ENCODE results near the gene USP20.

The USP20 gene

DNA sequence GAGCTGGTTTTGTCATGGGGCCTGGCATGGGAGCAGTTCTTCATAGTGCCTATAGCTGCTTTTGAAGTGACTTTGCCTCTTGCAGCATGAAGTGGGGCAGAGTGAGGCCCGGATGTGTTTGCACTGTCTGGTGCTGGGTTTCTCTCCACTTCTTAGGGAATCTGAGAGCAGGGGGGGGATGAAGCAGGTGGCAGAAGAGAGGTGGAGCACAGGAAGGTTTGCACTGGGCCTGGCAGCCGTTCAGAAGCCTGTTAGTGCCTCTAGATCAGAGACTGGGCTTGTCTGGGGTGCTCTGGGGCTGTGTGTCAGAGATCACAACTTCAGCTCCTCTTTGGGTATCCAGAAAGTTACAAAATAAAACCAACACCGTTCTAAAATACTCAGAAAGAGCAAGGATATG, 18.4 kb downstream of the USP20 start:
- TF ChIP-seq, protein P1, sequence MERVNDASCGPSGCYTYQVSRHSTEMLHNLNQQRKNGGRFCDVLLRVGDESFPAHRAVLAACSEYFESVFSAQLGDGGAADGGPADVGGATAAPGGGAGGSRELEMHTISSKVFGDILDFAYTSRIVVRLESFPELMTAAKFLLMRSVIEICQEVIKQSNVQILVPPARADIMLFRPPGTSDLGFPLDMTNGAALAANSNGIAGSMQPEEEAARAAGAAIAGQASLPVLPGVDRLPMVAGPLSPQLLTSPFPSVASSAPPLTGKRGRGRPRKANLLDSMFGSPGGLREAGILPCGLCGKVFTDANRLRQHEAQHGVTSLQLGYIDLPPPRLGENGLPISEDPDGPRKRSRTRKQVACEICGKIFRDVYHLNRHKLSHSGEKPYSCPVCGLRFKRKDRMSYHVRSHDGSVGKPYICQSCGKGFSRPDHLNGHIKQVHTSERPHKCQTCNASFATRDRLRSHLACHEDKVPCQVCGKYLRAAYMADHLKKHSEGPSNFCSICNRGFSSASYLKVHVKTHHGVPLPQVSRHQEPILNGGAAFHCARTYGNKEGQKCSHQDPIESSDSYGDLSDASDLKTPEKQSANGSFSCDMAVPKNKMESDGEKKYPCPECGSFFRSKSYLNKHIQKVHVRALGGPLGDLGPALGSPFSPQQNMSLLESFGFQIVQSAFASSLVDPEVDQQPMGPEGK (CRISPR knock-in tag; IDR thresholded peaks at IDR 0.05; ENCODE audit: borderline replicate concordance): no peak
- TF ChIP-seq ZFP3 (CRISPR knock-in tag; IDR thresholded peaks at IDR 0.05) (no peak), ARNTL (CRISPR knock-in tag; IDR thresholded peaks at IDR 0.05; ENCODE audit: borderline replicate concordance, low read depth) (no peak), BACH2 (CRISPR knock-in tag; IDR thresholded peaks at IDR 0.05; ENCODE audit: borderline replicate concordance) (no peak), ZNF70 (CRISPR knock-in tag; IDR thresholded peaks at IDR 0.05) (no peak), TOX (CRISPR knock-in tag; IDR thresholded peaks at IDR 0.05; ENCODE audit: borderline replicate concordance) (no peak), RARB (CRISPR knock-in tag; IDR thresholded peaks at IDR 0.05) (no peak), SNAI2 (CRISPR knock-in tag; IDR thresholded peaks at IDR 0.05) (no peak)
- TF ChIP-seq, protein P2, sequence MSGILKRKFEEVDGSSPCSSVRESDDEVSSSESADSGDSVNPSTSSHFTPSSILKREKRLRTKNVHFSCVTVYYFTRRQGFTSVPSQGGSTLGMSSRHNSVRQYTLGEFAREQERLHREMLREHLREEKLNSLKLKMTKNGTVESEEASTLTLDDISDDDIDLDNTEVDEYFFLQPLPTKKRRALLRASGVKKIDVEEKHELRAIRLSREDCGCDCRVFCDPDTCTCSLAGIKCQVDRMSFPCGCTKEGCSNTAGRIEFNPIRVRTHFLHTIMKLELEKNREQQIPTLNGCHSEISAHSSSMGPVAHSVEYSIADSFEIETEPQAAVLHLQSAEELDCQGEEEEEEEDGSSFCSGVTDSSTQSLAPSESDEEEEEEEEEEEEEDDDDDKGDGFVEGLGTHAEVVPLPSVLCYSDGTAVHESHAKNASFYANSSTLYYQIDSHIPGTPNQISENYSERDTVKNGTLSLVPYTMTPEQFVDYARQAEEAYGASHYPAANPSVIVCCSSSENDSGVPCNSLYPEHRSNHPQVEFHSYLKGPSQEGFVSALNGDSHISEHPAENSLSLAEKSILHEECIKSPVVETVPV (CRISPR knock-in tag; IDR thresholded peaks at IDR 0.05): no peak
- TF ChIP-seq, protein P3, sequence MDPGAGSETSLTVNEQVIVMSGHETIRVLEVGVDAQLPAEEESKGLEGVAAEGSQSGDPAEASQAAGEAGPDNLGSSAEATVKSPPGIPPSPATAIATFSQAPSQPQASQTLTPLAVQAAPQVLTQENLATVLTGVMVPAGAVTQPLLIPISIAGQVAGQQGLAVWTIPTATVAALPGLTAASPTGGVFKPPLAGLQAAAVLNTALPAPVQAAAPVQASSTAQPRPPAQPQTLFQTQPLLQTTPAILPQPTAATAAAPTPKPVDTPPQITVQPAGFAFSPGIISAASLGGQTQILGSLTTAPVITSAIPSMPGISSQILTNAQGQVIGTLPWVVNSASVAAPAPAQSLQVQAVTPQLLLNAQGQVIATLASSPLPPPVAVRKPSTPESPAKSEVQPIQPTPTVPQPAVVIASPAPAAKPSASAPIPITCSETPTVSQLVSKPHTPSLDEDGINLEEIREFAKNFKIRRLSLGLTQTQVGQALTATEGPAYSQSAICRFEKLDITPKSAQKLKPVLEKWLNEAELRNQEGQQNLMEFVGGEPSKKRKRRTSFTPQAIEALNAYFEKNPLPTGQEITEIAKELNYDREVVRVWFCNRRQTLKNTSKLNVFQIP (CRISPR knock-in tag; IDR thresholded peaks at IDR 0.05; ENCODE audit: borderline replicate concordance, low read depth): no peak

DNA sequence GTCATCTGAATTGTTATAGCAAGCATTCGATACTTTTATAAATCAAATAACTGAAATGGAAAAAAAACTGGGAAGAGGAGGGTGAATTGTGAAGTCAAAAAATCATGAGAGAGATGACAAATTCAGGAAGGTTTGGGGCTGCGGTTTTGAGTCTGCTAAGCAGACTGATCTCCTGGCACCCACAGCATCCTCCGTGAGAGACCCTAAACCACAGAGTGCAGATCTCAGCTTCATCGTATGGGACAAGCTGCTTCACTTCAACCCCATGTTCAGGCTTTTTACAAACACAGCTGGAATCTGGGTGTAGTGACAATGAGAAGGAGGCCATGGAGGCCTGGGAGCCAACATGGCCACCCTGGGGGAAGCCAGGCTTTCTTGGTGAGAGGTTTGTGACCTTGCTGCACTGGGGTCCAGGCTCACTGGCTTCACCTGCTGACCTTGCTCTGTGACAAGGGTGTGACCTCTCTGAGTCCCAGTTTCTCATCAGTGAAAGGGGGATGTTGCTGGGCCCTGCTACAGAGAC, 19.4 kb downstream of the USP20 start:
- no peak for ATAC-seq
- no peak for TF ChIP-seq ISL1 (CRISPR knock-in tag; IDR thresholded peaks at IDR 0.05)
- TF ChIP-seq, protein P1 (CRISPR knock-in tag; IDR thresholded peaks at IDR 0.05; ENCODE audit: borderline replicate concordance): no peak
- TF ChIP-seq ZNF70 (CRISPR knock-in tag; IDR thresholded peaks at IDR 0.05): no peak
- no peak for TF ChIP-seq PPARA (CRISPR knock-in tag; IDR thresholded peaks at IDR 0.05; ENCODE audit: borderline replicate concordance)
- TF ChIP-seq SNAI2 (CRISPR knock-in tag; IDR thresholded peaks at IDR 0.05): no peak
- TF ChIP-seq OSR1 (CRISPR knock-in tag; IDR thresholded peaks at IDR 0.05): no peak
- TF ChIP-seq, protein P4, sequence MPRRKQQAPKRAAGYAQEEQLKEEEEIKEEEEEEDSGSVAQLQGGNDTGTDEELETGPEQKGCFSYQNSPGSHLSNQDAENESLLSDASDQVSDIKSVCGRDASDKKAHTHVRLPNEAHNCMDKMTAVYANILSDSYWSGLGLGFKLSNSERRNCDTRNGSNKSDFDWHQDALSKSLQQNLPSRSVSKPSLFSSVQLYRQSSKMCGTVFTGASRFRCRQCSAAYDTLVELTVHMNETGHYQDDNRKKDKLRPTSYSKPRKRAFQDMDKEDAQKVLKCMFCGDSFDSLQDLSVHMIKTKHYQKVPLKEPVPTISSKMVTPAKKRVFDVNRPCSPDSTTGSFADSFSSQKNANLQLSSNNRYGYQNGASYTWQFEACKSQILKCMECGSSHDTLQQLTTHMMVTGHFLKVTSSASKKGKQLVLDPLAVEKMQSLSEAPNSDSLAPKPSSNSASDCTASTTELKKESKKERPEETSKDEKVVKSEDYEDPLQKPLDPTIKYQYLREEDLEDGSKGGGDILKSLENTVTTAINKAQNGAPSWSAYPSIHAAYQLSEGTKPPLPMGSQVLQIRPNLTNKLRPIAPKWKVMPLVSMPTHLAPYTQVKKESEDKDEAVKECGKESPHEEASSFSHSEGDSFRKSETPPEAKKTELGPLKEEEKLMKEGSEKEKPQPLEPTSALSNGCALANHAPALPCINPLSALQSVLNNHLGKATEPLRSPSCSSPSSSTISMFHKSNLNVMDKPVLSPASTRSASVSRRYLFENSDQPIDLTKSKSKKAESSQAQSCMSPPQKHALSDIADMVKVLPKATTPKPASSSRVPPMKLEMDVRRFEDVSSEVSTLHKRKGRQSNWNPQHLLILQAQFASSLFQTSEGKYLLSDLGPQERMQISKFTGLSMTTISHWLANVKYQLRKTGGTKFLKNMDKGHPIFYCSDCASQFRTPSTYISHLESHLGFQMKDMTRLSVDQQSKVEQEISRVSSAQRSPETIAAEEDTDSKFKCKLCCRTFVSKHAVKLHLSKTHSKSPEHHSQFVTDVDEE (CRISPR knock-in tag; IDR thresholded peaks at IDR 0.05): no peak
- TF ChIP-seq ZC3H10 (CRISPR knock-in tag; IDR thresholded peaks at IDR 0.05): no peak
- TF ChIP-seq TOX (CRISPR knock-in tag; IDR thresholded peaks at IDR 0.05; ENCODE audit: borderline replicate concordance): no peak
- no peak for TF ChIP-seq CSDC2 (CRISPR knock-in tag; IDR thresholded peaks at IDR 0.05)
- TF ChIP-seq TCF4 (CRISPR knock-in tag; IDR thresholded peaks at IDR 0.05; ENCODE audit: borderline replicate concordance): no peak
- no peak for TF ChIP-seq ZNF565 (CRISPR knock-in tag; conservative IDR thresholded peaks at IDR 0.05; ENCODE audit: low read depth)
- TF ChIP-seq, protein P2 (CRISPR knock-in tag; IDR thresholded peaks at IDR 0.05): no peak
- TF ChIP-seq, protein P5, sequence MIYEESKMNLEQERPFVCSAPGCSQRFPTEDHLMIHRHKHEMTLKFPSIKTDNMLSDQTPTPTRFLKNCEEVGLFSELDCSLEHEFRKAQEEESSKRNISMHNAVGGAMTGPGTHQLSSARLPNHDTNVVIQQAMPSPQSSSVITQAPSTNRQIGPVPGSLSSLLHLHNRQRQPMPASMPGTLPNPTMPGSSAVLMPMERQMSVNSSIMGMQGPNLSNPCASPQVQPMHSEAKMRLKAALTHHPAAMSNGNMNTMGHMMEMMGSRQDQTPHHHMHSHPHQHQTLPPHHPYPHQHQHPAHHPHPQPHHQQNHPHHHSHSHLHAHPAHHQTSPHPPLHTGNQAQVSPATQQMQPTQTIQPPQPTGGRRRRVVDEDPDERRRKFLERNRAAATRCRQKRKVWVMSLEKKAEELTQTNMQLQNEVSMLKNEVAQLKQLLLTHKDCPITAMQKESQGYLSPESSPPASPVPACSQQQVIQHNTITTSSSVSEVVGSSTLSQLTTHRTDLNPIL (CRISPR knock-in tag; IDR thresholded peaks at IDR 0.05; ENCODE audit: low read depth): no peak
- no peak for TF ChIP-seq RARB (CRISPR knock-in tag; IDR thresholded peaks at IDR 0.05)
- no peak for TF ChIP-seq ZFP30 (CRISPR knock-in tag; IDR thresholded peaks at IDR 0.05)
- TF ChIP-seq, protein P3 (CRISPR knock-in tag; IDR thresholded peaks at IDR 0.05; ENCODE audit: borderline replicate concordance, low read depth): no peak

More for the DNA sequence above, 18.4 kb downstream of the USP20 start:
- ATAC-seq: no peak
